Pancreas (tissue), 10 donors: ENCODE measurements around the gene YLPM1. TPM values are rescaled to one million over a fixed set of nuclear protein-coding genes. Genes with fewer than 3 reads are reported as not detected.

Source experiments
- ATAC-seq, 4 donors: fragments of 200-7000 bp; cut with Tn5 transposase; one replicate each; pipeline versions ENCODE4 v1.8.0 to v1.9.1; 2020; ENCODE audit warnings: mild to moderate bottlenecking in 4 of 4, moderate library complexity in 4 of 4
- DNase-seq, 6 donors: peaks; one replicate each; pipeline ENCODE4 v3.0.0-alpha.2; 2020
- FAIRE-seq: peaks from 2 replicates; lab custom pipeline; 2012; peaks lifted over from hg19 to GRCh38; lab: Jason Lieb, UNC
- H3K27ac ChIP-seq, 4 donors: fragments of 200-600 bp; sonication (generic); 1 replicate in 3 of 4; 2 replicates in 1 of 4; pipeline versions ENCODE4 v1.5.0 to v1.8.0; 2020
- H3K27me3 ChIP-seq, 4 donors: fragments of 200-600 bp; one replicate each; pipeline ENCODE4 v1.8.0; 2021
- H3K36me3 ChIP-seq, 3 donors: fragments of 200-600 bp; sonication (generic) in 1 of 3; one replicate each; pipeline versions ENCODE4 v1.5.0 to v1.8.0; 2020 to 2021
- H3K4me1 ChIP-seq, 3 donors: fragments of 200-600 bp; one replicate each; pipeline ENCODE4 v1.8.0; 2021
- H3K4me3 ChIP-seq, 4 donors: fragments of 200-600 bp; sonication (generic) in 2 of 4; one replicate each; pipeline versions ENCODE4 v1.5.0 to v1.8.0; 2020 to 2021
- H3K9me3 ChIP-seq, 4 donors: fragments of 200-600 bp; one replicate each; pipeline ENCODE4 v1.8.0; 2021
- WGBS, 2 donors: extraction: QIAGEN DNeasy Blood & Tissue Kit; methylation state at CpG; one replicate each; pipeline ENCODE4 v1.1.7; 2013; 5-methylcytosine and 5-hydroxymethylcytosine counted together
- intact Hi-C, 3 donors: fragments of 100-400 bp; cut with DNase I; formaldehyde crosslinking; loops; one replicate each; pipeline versions ENCODE4 v1.11.1 to v1.14.2; 2022
- polyA plus RNA-seq, 2 donors: library from polyadenylated mRNA; stranded (reverse); fragments of 200-250 nt; gene quantifications; one replicate each; pipeline ENCODE4 v1.2.3, GENCODE V29; 2013
- total RNA-seq, 6 donors: library from RNA; stranded (reverse); fragmentation: NEBNext Ultra II Directional in 4 of 6; extraction: Animal tissue kit (Norgen Biotek cat#: 25700) in 4 of 6; gene quantifications; one replicate each; pipeline versions ENCODE4 v1.2.1 to v1.2.4, GENCODE V29; 2021 to 2023
- TF ChIP-seq, protein P1 (sequence below), 4 donors: fragments of 200-600 bp; sonication (generic) in 3 of 4; IDR thresholded peaks; one replicate each; pipeline versions ENCODE4 v1.5.0 to v1.8.0; 2021; ENCODE audit warnings: antibody characterized with exemption in 4 of 4
- donor health status: healthy with polysubstance abuse.
- donor health status: DM: no; HTN: no; CAD: no; lungs with moderate emphysema.
- donor health status: DM: no; HTN: no; CAD: no.
- donor health status: control.
- donor health status: control.
- donor health status: Bipolar disorder and iron deficiency.
- donor health status: DM: yes; HTN: yes; CAD: no.
- donor health status: DM: no; HTN: no; CAD: no.
- donor health status: DM: no; HTN: no; CAD: no.
- donor health status: DM: yes; HTN: yes; CAD: no.

Gene YLPM1
- total and polyA plus RNA-seq, 8 donors: 14.1 to 33.3 (median 24.5) TPM

DNA sequence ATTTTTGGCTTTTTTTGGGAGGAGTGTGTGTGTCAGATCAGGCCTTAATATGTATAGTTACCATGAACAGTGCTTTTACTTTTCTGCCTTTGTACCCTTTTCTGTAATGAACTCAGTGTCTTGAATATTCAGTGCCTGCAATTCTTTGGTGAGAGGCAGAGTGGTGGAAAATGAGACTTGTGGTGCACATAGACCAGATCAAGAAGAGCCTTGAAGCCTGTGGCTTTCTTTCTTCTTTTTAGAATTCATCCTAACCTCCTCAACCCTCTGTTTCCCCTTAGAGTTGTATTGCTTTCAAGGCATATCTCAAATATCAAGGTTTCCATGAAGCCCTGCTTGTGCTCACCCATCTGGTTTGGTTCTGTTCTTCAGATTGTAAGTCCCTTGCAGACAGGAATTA is 2.6 kb downstream of the YLPM1 start:
- Histone ChIP-seq H3K27ac (no peak overlapping the region), H3K4me3 (peak overlapping the region in 2 of 4 donors; percentile 89 to 100), H3K36me3 (no peaks in the 10 kb centered on the region), H3K4me1 (peaks cover 0 to 36% (median 16%) of the 10 kb centered on the region in 3 donors), H3K27me3 (no peaks in the 10 kb centered on the region), H3K9me3 (no peaks in the 10 kb centered on the region)
- ATAC-seq (no peak), DNase-seq (no peak), FAIRE-seq (no peak)
- TF ChIP-seq, protein P1, sequence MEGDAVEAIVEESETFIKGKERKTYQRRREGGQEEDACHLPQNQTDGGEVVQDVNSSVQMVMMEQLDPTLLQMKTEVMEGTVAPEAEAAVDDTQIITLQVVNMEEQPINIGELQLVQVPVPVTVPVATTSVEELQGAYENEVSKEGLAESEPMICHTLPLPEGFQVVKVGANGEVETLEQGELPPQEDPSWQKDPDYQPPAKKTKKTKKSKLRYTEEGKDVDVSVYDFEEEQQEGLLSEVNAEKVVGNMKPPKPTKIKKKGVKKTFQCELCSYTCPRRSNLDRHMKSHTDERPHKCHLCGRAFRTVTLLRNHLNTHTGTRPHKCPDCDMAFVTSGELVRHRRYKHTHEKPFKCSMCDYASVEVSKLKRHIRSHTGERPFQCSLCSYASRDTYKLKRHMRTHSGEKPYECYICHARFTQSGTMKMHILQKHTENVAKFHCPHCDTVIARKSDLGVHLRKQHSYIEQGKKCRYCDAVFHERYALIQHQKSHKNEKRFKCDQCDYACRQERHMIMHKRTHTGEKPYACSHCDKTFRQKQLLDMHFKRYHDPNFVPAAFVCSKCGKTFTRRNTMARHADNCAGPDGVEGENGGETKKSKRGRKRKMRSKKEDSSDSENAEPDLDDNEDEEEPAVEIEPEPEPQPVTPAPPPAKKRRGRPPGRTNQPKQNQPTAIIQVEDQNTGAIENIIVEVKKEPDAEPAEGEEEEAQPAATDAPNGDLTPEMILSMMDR (IDR thresholded peaks at IDR 0.05): no peak
- intact Hi-C loops: no loop called here

DNA sequence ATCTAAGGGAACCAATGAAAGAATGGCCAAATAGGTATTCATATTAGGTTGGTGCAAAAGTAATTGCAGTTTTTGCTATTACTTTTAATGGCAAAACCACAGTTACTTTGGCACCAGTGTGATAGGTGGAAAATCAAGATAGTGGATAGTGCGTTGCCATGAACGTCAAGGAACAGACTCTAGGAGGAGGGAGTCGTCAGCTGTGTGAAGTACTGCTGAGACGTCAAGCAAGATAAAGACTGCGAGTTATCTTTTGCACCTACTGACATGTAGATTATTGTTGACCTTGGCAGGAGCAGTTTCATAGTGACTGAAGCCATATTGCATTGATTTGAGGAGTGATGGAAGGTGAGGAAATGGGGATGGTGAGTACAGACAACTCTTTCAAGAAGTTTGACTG is 8.3 kb downstream of the YLPM1 start:
- H3K4me1 ChIP-seq: peaks cover 0 to 26% (median 6%) of the 10 kb centered on the region in 3 donors
- intact Hi-C loops: no loop called here
- peak in 2 of 4 donors; percentile 37 to 48 for ATAC-seq
- no peak for FAIRE-seq
- no peaks in the 10 kb centered on the region for H3K27me3 ChIP-seq
- 29 to 34% methylated on average over 5 of the region's 5 CpGs for WGBS, 2 donors
- H3K9me3 ChIP-seq: no peaks in the 10 kb centered on the region
- no peaks in the 10 kb centered on the region for H3K36me3 ChIP-seq
- no peak overlapping the region for H3K27ac ChIP-seq
- H3K4me3 ChIP-seq: no peak overlapping the region
- DNase-seq: no peak
- TF ChIP-seq, protein P1 (IDR thresholded peaks at IDR 0.05): no peak

DNA sequence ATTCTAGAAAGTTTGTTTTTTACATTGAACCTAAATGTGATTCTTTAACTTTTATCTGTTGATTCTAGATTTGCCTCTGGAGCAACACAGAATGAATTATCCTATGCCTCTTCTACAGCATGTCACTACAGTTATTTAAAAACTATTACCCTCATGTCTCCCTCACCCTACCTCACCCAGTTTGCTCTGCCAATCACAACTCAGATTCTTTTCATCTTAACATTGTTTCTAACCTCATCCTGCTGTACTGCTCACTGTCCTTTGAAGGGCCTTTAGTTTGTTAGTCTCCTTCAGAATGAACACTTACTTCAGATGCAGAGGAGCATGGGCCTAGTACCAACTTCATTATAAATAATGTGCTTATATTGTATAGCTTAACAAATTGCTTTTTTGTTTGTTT is 21.5 kb downstream of the YLPM1 start:
- ATAC-seq (no peak), FAIRE-seq (no peak), DNase-seq (no peak)
- H3K27ac ChIP-seq: no peak overlapping the region
- no peaks in the 10 kb centered on the region for H3K4me1 ChIP-seq
- no peak overlapping the region for H3K4me3 ChIP-seq
- no peaks in the 10 kb centered on the region for H3K27me3 ChIP-seq
- no peaks in the 10 kb centered on the region for H3K9me3 ChIP-seq
- H3K36me3 ChIP-seq: peaks cover 0 to 55% (median 6%) of the 10 kb centered on the region in 3 donors
- intact Hi-C loops: no loop called here
- TF ChIP-seq, protein P1 (IDR thresholded peaks at IDR 0.05): no peak

DNA sequence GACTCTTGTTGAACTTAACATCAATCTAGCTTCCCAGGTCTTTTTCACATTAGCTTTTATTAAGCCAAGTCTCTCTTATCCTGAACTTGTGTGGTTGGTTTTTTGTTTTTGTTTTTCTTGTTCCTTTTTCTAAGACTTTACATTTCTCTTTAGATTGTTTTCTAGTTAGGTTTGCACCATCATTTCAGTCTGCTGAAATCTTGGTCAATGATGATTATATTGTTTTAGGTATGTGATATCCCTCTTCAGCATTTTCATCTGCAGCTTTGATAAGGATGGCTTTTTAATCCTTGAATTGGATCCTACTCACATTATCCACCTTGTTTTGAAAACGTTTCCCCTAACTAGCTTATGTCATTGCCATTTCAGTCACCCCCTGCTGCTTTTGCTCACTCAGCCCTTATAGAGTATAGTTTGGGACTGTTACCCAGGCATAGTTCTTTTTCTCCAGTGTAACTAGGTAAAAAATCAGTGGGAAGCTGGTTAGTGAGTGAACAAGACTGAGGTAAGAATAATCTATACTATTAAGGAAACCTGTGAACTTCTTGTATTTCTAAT is 22.0 kb downstream of the YLPM1 start:
- no peak overlapping the region for H3K27ac ChIP-seq
- H3K9me3 ChIP-seq: no peaks in the 10 kb centered on the region
- H3K4me1 ChIP-seq: no peaks in the 10 kb centered on the region
- ATAC-seq (no peak), DNase-seq (no peak), FAIRE-seq (no peak)
- intact Hi-C loops: no loop called here
- TF ChIP-seq, protein P1 (IDR thresholded peaks at IDR 0.05): no peak
- H3K27me3 ChIP-seq: no peaks in the 10 kb centered on the region
- peaks cover 0 to 53% (median 6%) of the 10 kb centered on the region in 3 donors for H3K36me3 ChIP-seq
- H3K4me3 ChIP-seq: no peak overlapping the region
- 20 to 36% methylated on average over 1 of the region's 1 CpG for WGBS, 2 donors

DNA sequence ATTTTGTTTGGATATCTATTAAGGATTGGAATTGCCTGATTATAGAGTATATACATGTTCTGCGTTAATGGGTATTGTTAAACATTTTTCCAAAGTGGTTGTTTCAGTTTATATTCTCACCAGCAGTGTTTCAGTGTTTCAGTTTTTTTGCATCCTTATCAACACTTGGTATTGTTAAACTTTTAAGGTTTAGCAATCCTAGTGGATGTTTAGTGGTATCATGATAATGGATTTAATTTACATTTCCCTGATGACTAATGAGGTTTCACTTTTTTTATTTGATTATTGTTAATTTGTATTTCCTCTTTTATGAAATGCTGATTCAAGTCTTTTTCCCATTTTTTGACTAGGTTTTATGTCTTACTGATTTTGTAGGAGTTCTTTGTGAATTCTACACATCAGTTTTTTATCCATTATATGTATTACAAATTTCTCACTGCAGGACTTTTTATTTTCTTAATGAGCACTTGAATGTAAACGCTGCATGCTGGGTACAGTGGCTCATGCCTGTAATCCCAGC is 23.7 kb downstream of the YLPM1 start:
- DNase-seq (no peak), FAIRE-seq (no peak), ATAC-seq (no peak)
- WGBS, 2 donors: 88 to 97% methylated on average over 2 of the region's 2 CpGs
- intact Hi-C loops: no loop called here
- Histone ChIP-seq H3K27me3 (no peaks in the 10 kb centered on the region), H3K4me3 (no peak overlapping the region), H3K27ac (no peak overlapping the region), H3K36me3 (peaks cover 0 to 36% (median 5%) of the 10 kb centered on the region in 3 donors), H3K4me1 (no peaks in the 10 kb centered on the region), H3K9me3 (no peaks in the 10 kb centered on the region)
- TF ChIP-seq, protein P1 (IDR thresholded peaks at IDR 0.05): no peak
